ENCODE data around the gene BIRC5.

The BIRC5 gene

GRCh38 chr17:78227455-78227916 lies 13.4 kb downstream of the BIRC5 start:
- TF ChIP-seq CTCF (IDR thresholded peaks at IDR 0.05), result no peak
- intact Hi-C loops (cut with DNase I; ENCODE audit: low total_unique reads), result no loop called here
- H3K4me1 ChIP-seq, result peaks cover 0 to 8% (median 2%) of the 10 kb centered on the region in 4 donors
- no peaks in the 10 kb centered on the region for H3K36me3 ChIP-seq
- H3K27me3 ChIP-seq, result peaks cover 0 to 27% of the 10 kb centered on the region in 2 donors
- DNase-seq, result no peak
- H3K27ac ChIP-seq, result no peak overlapping the region
- H3K4me3 ChIP-seq, result no peak overlapping the region
- H3K9me3 ChIP-seq, result no peaks in the 10 kb centered on the region

- Histone ChIP-seq H3K27me3 (peaks cover 0 to 34% of the 10 kb centered on the region in 2 donors), H3K4me3 (no peak overlapping the region), H3K4me1 (peaks cover 0 to 8% (median 2%) of the 10 kb centered on the region in 4 donors), H3K36me3 (no peaks in the 10 kb centered on the region), H3K27ac (no peak overlapping the region), H3K9me3 (no peaks in the 10 kb centered on the region)
- DNase-seq, result no peak
- intact Hi-C loops (cut with DNase I; ENCODE audit: low total_unique reads), result no loop called here
- TF ChIP-seq CTCF (IDR thresholded peaks at IDR 0.05), result no peak
Measured at GRCh38 chr17:78228176-78228575, 14.1 kb downstream of the BIRC5 start.

GRCh38 chr17:78230252-78230962 lies 16.4 kb downstream of the BIRC5 start:
- intact Hi-C loops (cut with DNase I; ENCODE audit: low total_unique reads), result no loop called here
- DNase-seq, result no peak
- Histone ChIP-seq H3K4me3 (no peak overlapping the region), H3K4me1 (peaks cover 0 to 8% (median 2%) of the 10 kb centered on the region in 4 donors), H3K9me3 (no peaks in the 10 kb centered on the region), H3K27ac (no peak overlapping the region), H3K36me3 (no peaks in the 10 kb centered on the region), H3K27me3 (peaks cover 0 to 43% of the 10 kb centered on the region in 2 donors)
- TF ChIP-seq CTCF (IDR thresholded peaks at IDR 0.05), result no peak

- TF ChIP-seq CTCF (IDR thresholded peaks at IDR 0.05), result no peak
- Histone ChIP-seq H3K36me3 (no peaks in the 10 kb centered on the region), H3K27ac (no peak within 1 kb of the TSS), H3K27me3 (peaks cover 0 to 49% of the 10 kb centered on the region in 2 donors), H3K4me1 (peaks cover 0 to 8% (median 2%) of the 10 kb centered on the region in 4 donors), H3K4me3 (no peak within 1 kb of the TSS), H3K9me3 (no peaks in the 10 kb centered on the region)
- intact Hi-C loops (cut with DNase I; ENCODE audit: low total_unique reads), result no loop called here
- DNase-seq, result no peak
Measured at GRCh38 chr17:78230996-78231935, 17.2 kb downstream of the BIRC5 start, which contains the start of gene TMEM235. Gene TMEM235, plus strand, starts transcription at chr17:78231631. Its CDS starts 393 bp downstream, at chr17:78232024.

GRCh38 chr17:78231991-78232858 lies 18.2 kb downstream of the BIRC5 start:
- Histone ChIP-seq H3K36me3 (no peaks in the 10 kb centered on the region), H3K4me3 (no peak overlapping the region), H3K27ac (no peak overlapping the region), H3K9me3 (no peaks in the 10 kb centered on the region), H3K27me3 (peaks cover 0 to 49% of the 10 kb centered on the region in 2 donors), H3K4me1 (peaks cover 0 to 8% (median 2%) of the 10 kb centered on the region in 4 donors)
- DNase-seq, result no peak
- no peak for TF ChIP-seq CTCF (IDR thresholded peaks at IDR 0.05)
- intact Hi-C loops (cut with DNase I; ENCODE audit: low total_unique reads), result no loop called here
